OCI-LY1 (cell line): ENCODE measurements around the gene ZFP30.

Source experiments
- EZH2 ChIP-seq: fragments of 200-600 bp; sonication (generic), shearing (Covaris generic); IDR thresholded peaks from 2 replicates; pipeline ENCODE4 v1.8.0; 2017; ENCODE audit warnings: borderline replicate concordance, mixed run types, mild to moderate bottlenecking, antibody characterized with exemption, low read length, moderate library complexity, mixed read lengths
- TF ChIP-seq, protein P1 (sequence below): fragments of 200-600 bp; sonication (generic), shearing (Covaris generic); IDR thresholded peaks from 2 replicates; pipeline ENCODE4 v1.5.1; 2017; ENCODE audit warnings: mild to moderate bottlenecking, antibody characterized with exemption, low read length, moderate library complexity, mixed read lengths

DNA sequence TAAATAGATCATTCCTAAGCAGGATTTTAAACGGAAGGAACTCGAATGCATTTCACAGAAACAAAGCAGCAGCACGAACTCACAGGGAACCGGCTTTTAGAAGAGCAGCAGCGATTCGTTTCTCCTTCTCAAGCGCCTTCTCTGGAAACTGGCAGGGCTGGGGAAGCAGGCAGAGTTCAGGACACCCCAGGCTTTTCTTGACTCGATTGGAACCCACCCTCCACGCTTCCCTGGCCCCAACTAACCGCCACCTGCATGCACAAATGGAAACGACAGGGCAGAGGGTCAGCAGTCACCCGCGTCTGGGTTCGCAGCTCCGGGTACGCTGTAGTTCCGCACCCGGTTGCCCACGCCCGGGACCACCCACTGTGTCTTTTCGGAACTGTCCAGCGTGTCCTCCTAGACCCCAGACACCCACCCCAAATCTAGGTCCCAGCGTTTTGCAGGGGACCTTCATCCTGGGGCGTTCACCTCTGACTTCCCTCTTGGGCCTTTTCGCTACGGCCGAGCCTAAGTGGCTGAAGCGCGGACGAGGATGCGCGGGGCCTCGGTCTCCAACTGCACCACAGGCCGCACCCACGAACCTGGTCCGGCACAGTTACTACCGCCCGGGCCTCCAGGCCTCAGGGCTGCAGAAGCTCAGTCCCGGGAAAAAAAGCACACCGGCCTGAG lies 500 bp downstream of the ZFP30 start:
- TF ChIP-seq EZH2: no peak
- TF ChIP-seq, protein P1, sequence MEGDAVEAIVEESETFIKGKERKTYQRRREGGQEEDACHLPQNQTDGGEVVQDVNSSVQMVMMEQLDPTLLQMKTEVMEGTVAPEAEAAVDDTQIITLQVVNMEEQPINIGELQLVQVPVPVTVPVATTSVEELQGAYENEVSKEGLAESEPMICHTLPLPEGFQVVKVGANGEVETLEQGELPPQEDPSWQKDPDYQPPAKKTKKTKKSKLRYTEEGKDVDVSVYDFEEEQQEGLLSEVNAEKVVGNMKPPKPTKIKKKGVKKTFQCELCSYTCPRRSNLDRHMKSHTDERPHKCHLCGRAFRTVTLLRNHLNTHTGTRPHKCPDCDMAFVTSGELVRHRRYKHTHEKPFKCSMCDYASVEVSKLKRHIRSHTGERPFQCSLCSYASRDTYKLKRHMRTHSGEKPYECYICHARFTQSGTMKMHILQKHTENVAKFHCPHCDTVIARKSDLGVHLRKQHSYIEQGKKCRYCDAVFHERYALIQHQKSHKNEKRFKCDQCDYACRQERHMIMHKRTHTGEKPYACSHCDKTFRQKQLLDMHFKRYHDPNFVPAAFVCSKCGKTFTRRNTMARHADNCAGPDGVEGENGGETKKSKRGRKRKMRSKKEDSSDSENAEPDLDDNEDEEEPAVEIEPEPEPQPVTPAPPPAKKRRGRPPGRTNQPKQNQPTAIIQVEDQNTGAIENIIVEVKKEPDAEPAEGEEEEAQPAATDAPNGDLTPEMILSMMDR: no peak
